ENCODE results near the gene GPS1.
"Not testable (repeated sequence)": the region's sequence is repeated elsewhere in the genome, so short reads cannot be mapped to it uniquely, and the experiment has no call there.

The GPS1 gene

GRCh38 chr17:82031303-82031884, 20.3 kb upstream of the GPS1 start, which contains the start of gene RAC3:
TSS of gene RAC3 (plus strand) at chr17:82031678. CDS start at chr17:82031762, 84 bp downstream.
- no peak within 1 kb of the TSS for H3K27ac ChIP-seq (ENCODE audit: low read length)
- H3K4me1 ChIP-seq (ENCODE audit: control insufficient read depth in 1 of 2, insufficient read depth in 2 of 2, low read length in 2 of 2) = peaks cover under 1 to 26% of the 10 kb centered on the region in 2 donors
- H3K9me3 ChIP-seq (ENCODE audit: control insufficient read depth in 1 of 2, low read length in 2 of 2) = no peaks in the 10 kb centered on the region
- peak within 1 kb of the TSS; percentile 26 to 66 for H3K4me3 ChIP-seq (ENCODE audit: low read depth in 1 of 2, low read length in 2 of 2)
- H3K36me3 ChIP-seq (ENCODE audit: control insufficient read depth in 1 of 2, insufficient read depth in 2 of 2, low read length in 2 of 2) = peaks cover 0 to 11% of the 10 kb centered on the region in 2 donors
- no peaks in the 10 kb centered on the region for H3K27me3 ChIP-seq (ENCODE audit: low read depth, low read length)

- Histone ChIP-seq H3K36me3 (ENCODE audit: control insufficient read depth in 1 of 2, insufficient read depth in 2 of 2, low read length in 2 of 2) (peaks cover 0 to 11% of the 10 kb centered on the region in 2 donors), H3K27ac (ENCODE audit: low read length) (no peak overlapping the region), H3K27me3 (ENCODE audit: low read depth, low read length) (no peaks in the 10 kb centered on the region), H3K4me1 (ENCODE audit: control insufficient read depth in 1 of 2, insufficient read depth in 2 of 2, low read length in 2 of 2) (peaks cover 4 to 32% of the 10 kb centered on the region in 2 donors), H3K9me3 (ENCODE audit: control insufficient read depth in 1 of 2, low read length in 2 of 2) (no peaks in the 10 kb centered on the region), H3K4me3 (ENCODE audit: low read depth in 1 of 2, low read length in 2 of 2) (peak overlapping the region in 1 of 2 donors; percentile 42)
Measured at GRCh38 chr17:82031885-82032627, 19.6 kb upstream of the GPS1 start.

GRCh38 chr17:82033359-82034085, 18.2 kb upstream of the GPS1 start:
- Histone ChIP-seq H3K9me3 (ENCODE audit: control insufficient read depth in 1 of 2, low read length in 2 of 2) (no peaks in the 10 kb centered on the region), H3K36me3 (ENCODE audit: control insufficient read depth in 1 of 2, insufficient read depth in 2 of 2, low read length in 2 of 2) (peaks cover 0 to 4% of the 10 kb centered on the region in 2 donors), H3K4me1 (ENCODE audit: control insufficient read depth in 1 of 2, insufficient read depth in 2 of 2, low read length in 2 of 2) (peaks cover 8 to 36% of the 10 kb centered on the region in 2 donors), H3K4me3 (ENCODE audit: low read depth in 1 of 2, low read length in 2 of 2) (no peak overlapping the region), H3K27ac (ENCODE audit: low read length) (no peak overlapping the region), H3K27me3 (ENCODE audit: low read depth, low read length) (no peaks in the 10 kb centered on the region)

DNA sequence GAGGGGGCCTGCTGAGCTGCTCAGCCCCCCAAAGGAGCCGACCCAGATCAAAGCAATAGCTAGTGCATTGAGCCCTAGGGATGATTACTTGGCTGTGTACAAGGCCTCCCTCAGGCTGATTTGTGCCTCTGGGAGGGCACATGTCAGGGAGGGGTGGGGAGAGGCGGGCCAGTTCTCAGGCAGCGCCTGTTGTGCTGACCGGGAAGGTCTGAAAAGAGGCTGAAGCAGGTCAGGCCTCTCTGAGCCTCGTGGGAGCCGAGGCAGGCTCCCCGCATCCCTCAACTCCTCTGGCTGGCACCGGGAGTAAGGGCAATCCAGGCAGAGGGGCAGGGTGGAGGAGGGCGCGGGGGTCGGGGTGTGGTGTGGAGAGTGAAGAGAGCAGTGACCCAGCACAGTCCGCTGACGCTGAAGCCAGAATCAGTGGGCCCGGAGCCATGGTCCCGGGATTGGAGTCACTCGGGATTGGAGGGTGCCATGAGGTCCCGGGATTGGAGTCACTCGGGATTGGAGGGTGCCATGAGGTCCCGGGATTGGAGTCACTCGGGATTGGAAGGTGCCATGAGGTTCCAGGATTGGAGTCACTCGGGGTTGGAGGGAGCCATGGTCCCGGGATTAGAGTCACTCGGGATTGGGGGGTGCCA, 17.2 kb upstream of the GPS1 start:
- no peak overlapping the region for H3K27ac ChIP-seq (ENCODE audit: low read length)
- H3K4me3 ChIP-seq (ENCODE audit: low read depth in 1 of 2, low read length in 2 of 2) = no peak overlapping the region
- H3K36me3 ChIP-seq (ENCODE audit: control insufficient read depth in 1 of 2, insufficient read depth in 2 of 2, low read length in 2 of 2) = no peaks in the 10 kb centered on the region
- H3K27me3 ChIP-seq (ENCODE audit: low read depth, low read length) = no peaks in the 10 kb centered on the region
- no peaks in the 10 kb centered on the region for H3K9me3 ChIP-seq (ENCODE audit: control insufficient read depth in 1 of 2, low read length in 2 of 2)
- peaks cover 8 to 36% of the 10 kb centered on the region in 2 donors for H3K4me1 ChIP-seq (ENCODE audit: control insufficient read depth in 1 of 2, insufficient read depth in 2 of 2, low read length in 2 of 2)

DNA sequence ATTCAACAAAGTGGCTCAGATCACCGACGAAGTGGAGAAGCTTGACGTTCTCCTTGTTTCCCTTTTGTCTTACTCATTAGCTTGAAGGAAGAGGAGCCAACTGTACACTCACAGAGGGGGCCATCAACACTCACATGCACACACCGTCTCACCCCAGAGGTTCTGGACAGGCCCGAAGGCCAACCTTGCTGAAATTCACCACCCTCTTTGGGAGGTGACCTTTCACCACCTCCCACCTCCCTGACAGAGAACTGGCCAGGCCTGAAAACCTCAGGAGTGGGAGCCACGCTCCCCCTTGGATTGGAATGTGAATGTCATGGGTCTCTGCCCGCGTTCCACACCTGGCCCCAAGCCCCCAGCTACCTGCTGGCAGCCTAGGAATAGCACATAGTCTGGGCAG, 16.2 kb upstream of the GPS1 start:
- no peak overlapping the region for H3K27ac ChIP-seq (ENCODE audit: low read length)
- peaks cover 8 to 30% of the 10 kb centered on the region in 2 donors for H3K4me1 ChIP-seq (ENCODE audit: control insufficient read depth in 1 of 2, insufficient read depth in 2 of 2, low read length in 2 of 2)

DNA sequence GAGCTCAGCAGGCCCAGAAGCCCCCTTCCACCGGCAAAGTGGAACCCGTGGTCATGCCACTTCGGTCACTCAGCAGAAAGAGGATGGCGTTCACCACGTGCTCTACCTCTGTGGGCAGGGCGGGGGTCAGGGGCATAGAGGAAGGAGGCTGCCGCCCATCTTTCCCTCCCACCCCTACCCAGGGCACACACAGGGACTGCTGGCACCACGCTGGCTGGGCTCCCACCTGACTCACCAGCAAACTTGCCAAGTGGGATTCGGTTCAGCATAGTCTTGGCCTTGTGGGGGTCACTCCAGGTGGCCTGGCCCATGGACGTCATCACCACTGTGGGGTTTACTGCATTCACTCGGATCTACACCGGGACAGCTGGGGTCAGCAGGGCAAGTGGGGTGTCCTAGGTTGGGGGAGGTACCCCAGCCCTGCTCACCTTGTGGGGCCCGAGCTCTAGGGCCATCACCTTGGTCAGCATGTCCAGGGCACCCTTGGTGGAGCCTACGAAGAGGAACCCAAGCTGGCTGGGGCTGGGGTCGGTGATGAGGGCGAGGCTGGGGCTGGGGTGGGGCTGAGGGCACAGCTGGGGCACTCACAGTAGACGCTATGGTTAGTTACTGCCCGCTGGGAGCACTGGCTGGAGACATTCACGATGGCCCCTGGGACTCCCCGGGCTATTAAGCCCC, 15.6 kb upstream of the GPS1 start:
- H3K36me3 ChIP-seq (ENCODE audit: control insufficient read depth in 1 of 2, insufficient read depth in 2 of 2, low read length in 2 of 2) = no peaks in the 10 kb centered on the region
- peak overlapping the region in 1 of 2 donors; percentile 73 for H3K4me3 ChIP-seq (ENCODE audit: low read depth in 1 of 2, low read length in 2 of 2)
- H3K27me3 ChIP-seq (ENCODE audit: low read depth, low read length) = no peaks in the 10 kb centered on the region
- H3K27ac ChIP-seq (ENCODE audit: low read length) = no peak overlapping the region
- H3K9me3 ChIP-seq (ENCODE audit: control insufficient read depth in 1 of 2, low read length in 2 of 2) = no peaks in the 10 kb centered on the region
- peaks cover 8 to 24% of the 10 kb centered on the region in 2 donors for H3K4me1 ChIP-seq (ENCODE audit: control insufficient read depth in 1 of 2, insufficient read depth in 2 of 2, low read length in 2 of 2)

More for the DNA sequence above, 16.2 kb upstream of the GPS1 start:
- Histone ChIP-seq H3K27me3 (ENCODE audit: low read depth, low read length) (no peaks in the 10 kb centered on the region), H3K36me3 (ENCODE audit: control insufficient read depth in 1 of 2, insufficient read depth in 2 of 2, low read length in 2 of 2) (no peaks in the 10 kb centered on the region), H3K9me3 (ENCODE audit: control insufficient read depth in 1 of 2, low read length in 2 of 2) (no peaks in the 10 kb centered on the region), H3K4me3 (ENCODE audit: low read depth in 1 of 2, low read length in 2 of 2) (no peak overlapping the region)

- Histone ChIP-seq H3K27me3 (ENCODE audit: low read depth, low read length) (no peaks in the 10 kb centered on the region), H3K9me3 (ENCODE audit: control insufficient read depth in 1 of 2, low read length in 2 of 2) (no peaks in the 10 kb centered on the region), H3K27ac (ENCODE audit: low read length) (peak overlapping the region; percentile 51), H3K4me3 (ENCODE audit: low read depth in 1 of 2, low read length in 2 of 2) (peak overlapping the region; percentile 64 to 73), H3K36me3 (ENCODE audit: control insufficient read depth in 1 of 2, insufficient read depth in 2 of 2, low read length in 2 of 2) (no peaks in the 10 kb centered on the region), H3K4me1 (ENCODE audit: control insufficient read depth in 1 of 2, insufficient read depth in 2 of 2, low read length in 2 of 2) (peaks cover 8 to 23% of the 10 kb centered on the region in 2 donors)
Measured at GRCh38 chr17:82036634-82037091, 15.0 kb upstream of the GPS1 start.

- Histone ChIP-seq H3K27me3 (ENCODE audit: low read depth, low read length) (no peaks in the 10 kb centered on the region), H3K4me1 (ENCODE audit: control insufficient read depth in 1 of 2, insufficient read depth in 2 of 2, low read length in 2 of 2) (peaks cover 8 to 18% of the 10 kb centered on the region in 2 donors)
Measured at GRCh38 chr17:82037092-82037888, 14.4 kb upstream of the GPS1 start, which contains the start of gene DCXR. TSS of gene DCXR (minus strand) at chr17:82037697. CDS start at chr17:82037682, 15 bp downstream.

DNA sequence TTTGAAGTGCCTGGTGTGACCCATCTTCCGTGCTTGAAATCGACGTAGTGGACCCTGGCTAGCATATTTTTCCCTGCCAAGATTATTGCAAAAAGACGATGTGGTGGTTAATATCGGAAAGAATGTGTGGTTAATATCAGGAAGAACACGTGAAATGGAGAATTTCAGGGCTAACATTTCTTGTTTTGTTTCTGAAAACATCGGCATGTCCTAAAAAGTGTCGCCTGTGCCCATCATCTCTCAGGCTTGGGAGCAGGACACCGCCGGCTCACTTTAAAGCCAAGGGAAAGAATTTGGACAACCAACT, 13.9 kb upstream of the GPS1 start:
- H3K27ac ChIP-seq (ENCODE audit: low read length) = no peak overlapping the region

More at GRCh38 chr17:82037092-82037888, 14.4 kb upstream of the GPS1 start, which contains the start of gene DCXR:
- H3K36me3 ChIP-seq (ENCODE audit: control insufficient read depth in 1 of 2, insufficient read depth in 2 of 2, low read length in 2 of 2) = no peaks in the 10 kb centered on the region
- peak within 1 kb of the TSS; percentile 64 to 73 for H3K4me3 ChIP-seq (ENCODE audit: low read depth in 1 of 2, low read length in 2 of 2)
- H3K9me3 ChIP-seq (ENCODE audit: control insufficient read depth in 1 of 2, low read length in 2 of 2) = no peaks in the 10 kb centered on the region
- peak within 1 kb of the TSS; percentile 51 for H3K27ac ChIP-seq (ENCODE audit: low read length)

DNA sequence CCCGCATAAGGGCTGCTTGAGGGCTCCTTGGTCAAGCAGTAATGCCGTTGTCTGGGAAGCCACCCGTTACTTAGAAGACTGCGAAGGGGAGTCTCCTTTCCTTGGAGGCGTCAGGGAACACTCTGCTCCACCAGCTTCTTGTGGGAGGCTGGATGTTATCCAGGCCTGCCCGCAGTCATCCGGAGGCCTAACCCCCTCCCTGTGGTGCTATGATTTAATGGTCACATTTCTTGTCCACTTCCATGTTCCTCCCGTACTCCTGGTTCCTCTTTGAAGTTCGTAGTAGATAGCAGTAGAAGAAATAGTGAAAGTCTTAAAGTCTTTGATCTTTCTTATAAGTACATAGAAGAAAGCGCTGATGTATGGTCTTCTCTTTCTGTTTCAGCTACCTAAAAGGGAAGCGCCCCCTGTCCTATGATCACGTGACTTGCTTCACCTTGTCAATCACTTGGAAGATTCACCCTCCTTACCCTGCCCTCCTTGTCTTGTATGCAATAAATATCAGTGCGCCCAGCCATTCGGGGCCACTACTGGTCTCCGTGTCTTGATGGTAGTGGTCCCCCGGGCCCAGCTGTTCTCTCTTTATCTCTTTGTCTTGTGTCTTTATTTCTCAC, 12.8 kb upstream of the GPS1 start:
- H3K4me3 ChIP-seq (ENCODE audit: low read depth in 1 of 2, low read length in 2 of 2); H3K27ac ChIP-seq (ENCODE audit: low read length); H3K27me3 ChIP-seq (ENCODE audit: low read depth, low read length); H3K9me3 ChIP-seq (ENCODE audit: control insufficient read depth in 1 of 2, low read length in 2 of 2); H3K36me3 ChIP-seq (ENCODE audit: control insufficient read depth in 1 of 2, insufficient read depth in 2 of 2, low read length in 2 of 2): not testable (repeated sequence)
- peaks cover 8 to 17% of the 10 kb centered on the region in 2 donors for H3K4me1 ChIP-seq (ENCODE audit: control insufficient read depth in 1 of 2, insufficient read depth in 2 of 2, low read length in 2 of 2)

More for the DNA sequence above, 13.9 kb upstream of the GPS1 start:
- no peaks in the 10 kb centered on the region for H3K9me3 ChIP-seq (ENCODE audit: control insufficient read depth in 1 of 2, low read length in 2 of 2)
- peak overlapping the region; percentile 59 to 73 for H3K4me3 ChIP-seq (ENCODE audit: low read depth in 1 of 2, low read length in 2 of 2)
- H3K36me3 ChIP-seq (ENCODE audit: control insufficient read depth in 1 of 2, insufficient read depth in 2 of 2, low read length in 2 of 2) = no peaks in the 10 kb centered on the region
- H3K4me1 ChIP-seq (ENCODE audit: control insufficient read depth in 1 of 2, insufficient read depth in 2 of 2, low read length in 2 of 2) = peaks cover 8 to 17% of the 10 kb centered on the region in 2 donors
- H3K27me3 ChIP-seq (ENCODE audit: low read depth, low read length) = no peaks in the 10 kb centered on the region
